Amniotic stem cell (primary cell): ENCODE data around the gene TMEM178B.
"Not testable (repeated sequence)": the region's sequence is repeated elsewhere in the genome, so short reads cannot be mapped to it uniquely, and the experiment has no call there.

ENCODE experiments used
- DNase-seq: peaks from one replicate; lab custom pipeline; 2025; lab: John Stamatoyannopoulos, UW

Gene TMEM178B

DNA sequence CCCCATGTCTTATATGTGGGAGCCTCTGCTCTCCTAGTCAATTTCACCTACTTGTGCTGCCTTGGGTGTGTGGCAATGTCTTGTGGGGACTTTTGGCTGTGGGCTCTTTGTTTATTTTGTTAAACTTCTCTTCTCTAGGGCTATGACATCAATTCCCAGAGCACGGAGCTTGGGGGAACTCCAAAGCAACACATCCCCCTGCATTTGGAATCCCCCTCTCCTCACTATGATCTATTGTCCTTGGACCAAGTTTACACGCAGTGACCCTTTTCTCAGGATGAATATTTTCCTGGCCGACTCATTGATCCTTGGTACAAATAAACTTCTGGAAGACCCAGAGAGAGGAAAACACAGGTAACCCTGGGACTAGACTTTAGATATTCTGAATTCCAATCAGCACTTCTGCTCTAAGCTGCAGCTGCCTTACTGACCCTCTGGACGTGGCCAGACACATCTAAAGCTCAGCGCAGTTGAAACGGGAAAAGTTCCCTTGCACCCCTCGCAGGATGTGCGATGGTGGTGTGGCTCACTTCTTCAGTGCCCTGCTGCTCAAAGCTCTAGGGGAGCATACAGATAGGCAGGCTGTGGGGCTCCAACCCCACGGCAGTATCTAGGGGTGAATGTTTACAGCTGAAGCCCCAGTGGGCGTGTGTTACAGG lies 110.8 kb downstream of the TMEM178B start:
- no peak for DNase-seq

DNA sequence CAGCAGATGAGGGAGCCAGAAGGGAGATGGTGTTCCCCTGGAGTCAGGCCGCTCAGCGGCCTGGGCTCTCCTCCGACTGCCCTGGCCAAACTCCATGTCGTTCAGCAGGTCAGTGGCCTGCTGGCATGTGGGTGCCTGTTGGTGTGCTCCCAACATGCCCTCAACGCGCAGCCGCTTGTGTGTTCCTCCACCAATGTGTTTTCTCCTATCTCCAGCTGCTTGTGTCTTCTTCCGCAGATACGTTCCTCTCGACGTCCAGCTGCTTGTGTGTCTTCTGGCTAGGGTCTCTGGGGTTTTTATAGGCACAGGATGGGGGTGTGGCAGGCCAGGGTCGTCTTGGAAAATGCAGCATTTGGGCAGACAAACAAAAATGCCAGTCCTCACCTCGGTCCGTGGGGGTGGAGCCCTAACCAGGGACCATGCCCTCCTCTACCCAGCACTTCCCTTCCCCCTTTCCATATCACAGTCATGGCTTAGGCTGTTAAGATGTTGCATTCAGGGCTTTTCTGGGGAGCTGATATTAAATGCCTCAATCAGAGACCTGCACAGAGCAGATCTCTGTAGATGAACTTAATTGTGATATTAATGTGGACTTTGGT lies 111.6 kb downstream of the TMEM178B start:
- DNase-seq: no peak

GRCh38 chr7:141189231-141189630 lies 115.4 kb downstream of the TMEM178B start:
- DNase-seq: no peak

DNA sequence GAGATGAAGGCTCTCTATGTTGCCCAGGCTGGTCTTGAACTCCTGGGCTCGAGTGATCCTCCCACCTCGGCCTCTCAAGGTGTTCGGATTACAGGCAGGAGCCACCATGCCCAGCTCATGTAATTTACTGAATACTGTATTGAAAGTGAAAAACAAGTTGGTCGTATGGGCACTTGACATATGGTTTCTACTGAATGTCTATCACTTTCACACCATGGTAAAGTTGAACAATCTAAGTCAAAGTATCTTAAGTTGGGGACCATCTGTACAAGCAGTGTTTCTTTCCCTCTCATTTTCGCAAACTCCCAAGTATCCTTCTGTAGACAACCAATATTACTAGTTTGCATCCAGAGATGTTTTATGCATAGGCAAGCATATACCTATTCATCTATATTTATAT lies 116.6 kb downstream of the TMEM178B start:
- DNase-seq: no peak

DNA sequence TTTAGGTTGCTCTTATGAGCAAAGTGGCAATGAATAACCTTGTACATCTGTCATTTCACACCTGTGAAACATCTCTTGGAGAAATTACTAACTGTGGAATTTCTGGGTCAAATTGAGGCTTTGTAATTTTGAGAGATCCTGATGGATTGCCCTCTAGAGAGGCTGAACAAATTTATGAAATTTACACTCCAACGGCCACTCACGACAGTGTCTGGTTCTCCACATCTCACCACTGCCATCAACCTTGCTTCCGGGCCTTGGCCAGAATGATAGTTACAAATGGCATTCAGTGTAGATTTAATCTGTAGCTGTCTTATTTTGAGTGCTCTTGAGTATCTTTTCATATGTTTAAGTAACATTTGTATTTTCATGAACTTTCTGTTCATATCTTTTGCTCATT lies 117.4 kb downstream of the TMEM178B start:
- no peak for DNase-seq

GRCh38 chr7:141193066-141193465 lies 119.2 kb downstream of the TMEM178B start:
- no peak for DNase-seq

DNA sequence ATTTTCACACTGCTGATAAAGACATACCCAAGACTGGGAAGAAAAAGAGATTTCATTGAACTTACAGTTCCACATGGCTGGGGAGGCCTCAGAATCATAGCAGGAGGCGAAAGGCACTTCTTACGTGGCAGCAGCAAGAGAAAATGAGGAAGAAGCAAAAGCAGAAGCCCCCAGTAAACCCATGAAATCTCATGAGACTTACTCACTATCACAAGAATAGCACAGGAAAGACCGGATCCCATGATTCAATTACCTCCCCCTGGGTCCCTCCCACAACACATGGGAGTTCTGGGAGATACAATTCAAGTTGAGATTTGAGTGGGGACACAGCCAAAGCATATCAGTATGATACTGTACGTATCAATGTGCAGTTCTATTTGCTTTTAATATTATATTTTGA lies 121.9 kb downstream of the TMEM178B start:
- DNase-seq: not testable (repeated sequence)

DNA sequence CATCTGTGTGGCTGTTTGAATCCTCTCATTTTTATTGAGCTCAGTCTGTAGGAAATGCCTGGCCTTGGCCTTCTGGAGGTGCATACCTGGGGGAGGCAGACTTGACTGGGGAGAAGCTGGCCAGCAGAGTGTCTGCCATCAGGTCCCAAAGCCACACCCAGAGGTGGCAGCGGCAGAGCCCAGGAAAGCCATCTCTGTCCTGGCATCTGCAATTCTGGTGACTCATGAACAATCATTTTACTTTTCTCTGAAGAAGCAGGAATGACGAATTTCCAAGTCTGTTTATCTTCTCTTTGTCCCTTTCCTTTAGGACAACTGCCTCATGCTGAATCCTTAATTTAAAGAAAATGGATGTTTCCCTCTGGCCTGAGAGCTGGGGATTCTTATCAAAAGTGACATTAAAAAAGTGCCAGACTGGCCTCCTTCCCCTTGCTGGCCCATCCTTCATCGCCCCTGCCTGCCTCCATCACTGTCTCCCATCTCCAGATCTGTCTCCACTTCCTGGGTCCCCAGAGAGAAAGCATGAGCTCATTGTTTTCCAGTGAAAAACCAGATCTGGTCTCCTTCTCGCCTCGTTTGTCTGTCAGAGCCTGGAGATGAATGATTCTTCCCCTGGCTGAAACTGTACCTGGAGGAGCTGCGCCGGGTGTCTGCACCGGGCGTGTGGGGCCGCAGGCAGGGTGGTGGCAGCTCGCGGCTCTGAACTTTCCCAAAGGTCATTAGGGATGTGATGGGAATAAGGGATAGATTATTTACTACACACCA lies 124.5 kb downstream of the TMEM178B start:
- no peak for DNase-seq

DNA sequence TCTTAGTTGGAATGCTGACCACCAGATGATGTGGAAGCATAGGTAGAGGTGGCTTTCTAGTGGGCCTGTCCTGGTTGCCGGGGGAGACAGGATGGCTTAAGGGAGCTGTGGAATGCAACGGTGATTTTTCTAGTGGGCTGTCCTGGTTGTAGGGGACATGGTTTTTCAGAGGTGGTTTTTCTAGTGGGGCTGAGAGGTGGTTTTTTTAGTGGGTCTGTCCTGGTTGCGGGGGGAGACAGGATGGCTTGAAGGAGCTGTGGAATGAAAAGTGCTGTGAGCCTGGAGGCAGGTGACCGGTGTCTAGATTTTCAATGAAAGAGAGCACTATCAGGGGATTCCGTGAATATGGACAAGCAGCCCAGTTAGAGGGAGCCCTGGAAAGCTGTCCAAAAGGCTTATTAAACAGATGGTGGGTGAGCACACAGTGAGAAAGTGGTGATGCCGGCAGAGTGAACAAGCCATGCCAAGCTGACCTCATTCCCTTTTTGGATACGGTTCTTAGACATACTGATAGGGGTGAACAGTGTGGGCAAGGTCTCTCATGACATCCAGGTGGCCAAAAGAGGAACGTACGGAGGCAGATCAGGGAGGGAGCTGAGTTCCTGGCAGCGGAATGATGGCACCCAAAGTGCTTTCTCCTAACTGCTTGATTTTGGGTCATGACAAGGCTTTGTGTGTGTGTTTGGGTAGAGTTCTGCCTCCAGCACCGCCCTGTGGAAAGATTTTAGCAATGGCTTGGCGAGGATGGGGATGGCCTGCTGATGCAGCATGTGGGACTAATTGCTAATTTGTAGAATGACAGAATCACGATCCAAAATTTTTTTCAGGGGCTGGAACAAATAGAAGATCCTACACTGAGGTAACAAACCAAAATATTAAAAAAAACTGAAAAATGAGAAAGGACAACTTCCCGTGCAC lies 126.6 kb downstream of the TMEM178B start:
- no peak for DNase-seq

GRCh38 chr7:141201145-141201885 lies 127.5 kb downstream of the TMEM178B start:
- no peak for DNase-seq

DNA sequence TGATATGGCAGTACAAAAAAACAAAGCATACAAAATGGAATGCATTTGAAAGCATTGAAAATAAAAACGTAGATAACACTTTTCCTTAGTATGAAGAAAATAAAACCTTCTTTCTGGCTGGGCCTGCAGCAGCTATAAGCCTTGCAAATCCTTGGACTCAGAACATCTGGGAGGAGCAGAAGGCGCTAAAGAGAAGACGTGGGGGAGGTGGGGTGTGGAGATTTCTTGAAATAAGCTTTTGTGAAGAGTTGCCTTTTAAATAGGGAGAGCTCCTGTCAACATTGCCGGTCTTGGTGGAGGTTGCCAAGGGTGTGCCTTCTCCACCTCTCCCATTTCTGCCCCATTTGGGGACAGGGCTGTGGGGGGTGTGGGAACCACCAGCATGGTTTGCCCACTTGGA lies 128.7 kb downstream of the TMEM178B start:
- no peak for DNase-seq

DNA sequence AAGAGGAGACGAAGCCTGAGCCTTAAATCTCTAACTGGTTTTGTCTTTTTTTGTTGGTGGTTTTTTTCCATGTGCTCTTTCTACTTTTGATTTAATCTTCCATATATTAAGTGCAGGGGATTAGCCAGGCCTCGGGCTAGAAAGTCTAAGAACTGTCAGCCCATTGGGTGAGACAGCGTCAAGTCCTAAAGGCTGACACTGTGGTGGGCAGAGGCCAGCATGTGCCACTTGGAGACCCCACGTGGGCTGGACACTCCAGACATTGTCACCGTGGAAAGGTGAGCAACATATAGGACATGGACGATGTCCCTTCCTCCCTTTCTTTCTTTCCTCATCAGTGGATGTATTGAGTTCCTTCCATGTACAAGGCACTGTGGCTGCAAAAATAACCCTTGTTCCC lies 129.3 kb downstream of the TMEM178B start:
- DNase-seq: no peak

- no peak for DNase-seq
Measured at GRCh38 chr7:141203586-141203985, 129.7 kb downstream of the TMEM178B start.

DNA sequence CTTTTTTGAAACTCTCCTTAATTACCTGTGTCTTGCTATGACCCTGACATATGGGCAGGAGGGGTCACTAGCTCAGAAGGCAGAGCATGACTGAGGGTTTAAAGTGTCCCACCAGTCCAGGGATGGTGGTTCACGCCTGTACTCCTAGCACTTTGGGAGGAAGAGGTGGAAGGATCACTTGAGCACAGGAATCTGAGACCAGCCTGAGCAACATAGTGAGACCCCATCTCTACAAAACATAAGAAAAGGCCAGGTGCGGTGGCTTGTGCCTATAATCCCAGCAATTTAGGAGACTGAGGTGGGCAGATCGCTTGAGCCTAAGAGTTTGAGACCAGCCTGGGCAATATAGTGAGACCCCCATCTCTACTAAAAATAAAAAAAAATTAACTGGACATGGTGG lies 133.8 kb downstream of the TMEM178B start:
- DNase-seq: no peak

DNA sequence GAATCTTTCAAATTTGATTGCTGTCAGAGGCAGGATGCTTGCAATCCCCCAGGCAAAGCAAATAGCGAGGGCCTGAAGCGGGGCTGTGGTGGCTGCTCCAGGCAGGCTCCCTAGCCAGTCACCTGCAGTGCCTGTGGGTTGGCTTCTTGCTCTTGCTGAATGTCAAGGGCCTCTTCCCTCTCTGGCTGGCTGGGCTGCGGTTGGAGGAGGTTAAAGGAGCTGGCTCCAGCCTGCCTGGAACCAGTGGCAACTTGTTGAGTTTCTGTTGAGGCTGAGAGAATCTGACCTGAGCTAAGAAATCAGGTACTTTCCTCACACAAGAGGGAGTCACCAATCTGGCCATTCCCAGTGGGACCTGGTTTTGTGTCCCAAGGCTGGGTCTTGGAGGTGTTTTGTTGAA lies 134.7 kb downstream of the TMEM178B start:
- DNase-seq: no peak

GRCh38 chr7:141209454-141209853 lies 135.6 kb downstream of the TMEM178B start:
- no peak for DNase-seq

DNA sequence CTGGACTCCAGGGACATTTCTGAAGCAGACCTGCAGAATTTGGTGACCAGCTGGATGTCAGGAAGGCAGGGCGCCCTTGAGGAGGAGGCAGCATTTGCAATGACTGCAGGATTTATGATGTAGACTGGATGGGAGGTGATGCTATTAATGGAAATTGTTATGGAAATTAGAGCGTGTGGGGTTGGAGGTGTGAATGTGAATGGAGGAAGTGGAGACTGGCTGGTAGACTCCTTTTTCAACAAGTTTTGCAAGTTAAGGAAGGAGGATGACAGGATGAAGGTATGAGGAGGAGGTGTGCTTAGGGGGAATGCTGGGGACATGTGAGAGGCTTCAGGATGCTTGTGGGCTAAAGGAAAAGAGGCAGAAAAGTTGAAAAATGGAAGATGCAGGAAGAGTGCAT lies 137.0 kb downstream of the TMEM178B start:
- no peak for DNase-seq

DNA sequence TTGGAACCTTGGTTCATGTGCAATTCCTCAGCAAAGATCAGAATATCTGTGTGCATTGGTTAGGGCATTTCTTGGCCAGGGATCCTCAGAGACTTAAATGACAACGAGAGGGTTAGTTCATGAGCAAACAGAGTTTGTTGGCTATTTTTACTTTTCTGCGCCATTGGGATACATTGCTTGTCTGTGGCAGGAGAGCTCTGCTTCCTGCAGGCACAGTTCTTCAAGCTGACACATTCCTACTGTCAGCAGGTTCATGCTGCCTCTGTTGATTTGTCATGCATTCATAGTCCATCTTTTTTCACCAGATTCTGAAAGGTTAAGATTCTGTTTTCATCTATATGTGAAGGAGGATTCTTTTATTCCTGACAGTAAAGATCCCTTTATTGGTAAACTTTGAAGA lies 139.4 kb downstream of the TMEM178B start:
- no peak for DNase-seq

DNA sequence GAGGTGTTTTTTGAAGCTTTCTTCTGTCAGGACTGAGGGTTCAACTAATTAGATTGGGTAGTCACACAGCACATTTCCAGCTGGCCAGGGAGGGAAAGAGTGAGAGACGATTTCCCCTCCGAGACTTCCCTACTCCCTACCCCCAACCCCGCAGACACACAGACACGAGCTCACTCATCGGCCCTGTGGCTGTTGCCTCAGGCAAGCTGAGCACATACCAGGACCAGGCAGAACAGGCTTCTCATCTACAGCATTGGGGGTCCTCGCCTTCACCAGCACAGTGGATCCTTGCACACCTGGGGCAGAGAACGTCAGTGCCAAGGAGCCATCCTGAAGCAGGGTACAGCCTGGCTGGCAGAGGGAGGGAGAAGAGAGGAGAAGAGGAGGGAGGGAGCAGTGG lies 144.1 kb downstream of the TMEM178B start:
- DNase-seq: no peak

GRCh38 chr7:141218941-141219340 lies 145.1 kb downstream of the TMEM178B start:
- no peak for DNase-seq

GRCh38 chr7:141220263-141220880 lies 146.5 kb downstream of the TMEM178B start:
- DNase-seq: no peak
